HG02884 (cell line): ENCODE measurements around the gene TMEM255B.

Experiments used
- ATAC-seq: cut with Tn5 transposase; IDR thresholded peaks from one replicate; pipeline ENCODE4 v1.9.1; 2021; ENCODE audit warnings: mild to moderate bottlenecking, moderate library complexity; ENCODE audit not compliant: unreplicated experiment

The TMEM255B gene

GRCh38 chr13:113766035-113766800 lies 7.2 kb downstream of the TMEM255B start:
- no peak for ATAC-seq

GRCh38 chr13:113767366-113767765 lies 8.3 kb downstream of the TMEM255B start:
- ATAC-seq = no peak

- no peak for ATAC-seq
These were observed 9.2 kb downstream of the TMEM255B start for GRCh38 chr13:113768018-113768905.

GRCh38 chr13:113769106-113769505 lies 10.1 kb downstream of the TMEM255B start:
- ATAC-seq = no peak

- no peak for ATAC-seq
These were observed 10.9 kb downstream of the TMEM255B start for GRCh38 chr13:113769881-113770280.

GRCh38 chr13:113770441-113770840 lies 11.4 kb downstream of the TMEM255B start:
- ATAC-seq = no peak

GRCh38 chr13:113770937-113771336 lies 11.9 kb downstream of the TMEM255B start:
- ATAC-seq = no peak

- no peak for ATAC-seq
These were observed 12.8 kb downstream of the TMEM255B start for GRCh38 chr13:113771709-113772331.

GRCh38 chr13:113774177-113775107 lies 15.4 kb downstream of the TMEM255B start:
- ATAC-seq = no peak

GRCh38 chr13:113775451-113776145 lies 16.6 kb downstream of the TMEM255B start:
- no peak for ATAC-seq

GRCh38 chr13:113776231-113777125 lies 17.5 kb downstream of the TMEM255B start:
- ATAC-seq = no peak

- ATAC-seq = no peak
These were observed 18.6 kb downstream of the TMEM255B start for GRCh38 chr13:113777311-113778260.

- ATAC-seq = no peak
These were observed 22.5 kb downstream of the TMEM255B start for GRCh38 chr13:113781571-113781970.

GRCh38 chr13:113782472-113782871 lies 23.4 kb downstream of the TMEM255B start:
- ATAC-seq = no peak

GRCh38 chr13:113783200-113783881 lies 24.3 kb downstream of the TMEM255B start:
- no peak for ATAC-seq

GRCh38 chr13:113783966-113784644 lies 25.1 kb downstream of the TMEM255B start:
- no peak for ATAC-seq

GRCh38 chr13:113784645-113785024 lies 25.6 kb downstream of the TMEM255B start:
- ATAC-seq = no peak
